ENCODE results near the gene CUL4A.

CUL4A gene

DNA sequence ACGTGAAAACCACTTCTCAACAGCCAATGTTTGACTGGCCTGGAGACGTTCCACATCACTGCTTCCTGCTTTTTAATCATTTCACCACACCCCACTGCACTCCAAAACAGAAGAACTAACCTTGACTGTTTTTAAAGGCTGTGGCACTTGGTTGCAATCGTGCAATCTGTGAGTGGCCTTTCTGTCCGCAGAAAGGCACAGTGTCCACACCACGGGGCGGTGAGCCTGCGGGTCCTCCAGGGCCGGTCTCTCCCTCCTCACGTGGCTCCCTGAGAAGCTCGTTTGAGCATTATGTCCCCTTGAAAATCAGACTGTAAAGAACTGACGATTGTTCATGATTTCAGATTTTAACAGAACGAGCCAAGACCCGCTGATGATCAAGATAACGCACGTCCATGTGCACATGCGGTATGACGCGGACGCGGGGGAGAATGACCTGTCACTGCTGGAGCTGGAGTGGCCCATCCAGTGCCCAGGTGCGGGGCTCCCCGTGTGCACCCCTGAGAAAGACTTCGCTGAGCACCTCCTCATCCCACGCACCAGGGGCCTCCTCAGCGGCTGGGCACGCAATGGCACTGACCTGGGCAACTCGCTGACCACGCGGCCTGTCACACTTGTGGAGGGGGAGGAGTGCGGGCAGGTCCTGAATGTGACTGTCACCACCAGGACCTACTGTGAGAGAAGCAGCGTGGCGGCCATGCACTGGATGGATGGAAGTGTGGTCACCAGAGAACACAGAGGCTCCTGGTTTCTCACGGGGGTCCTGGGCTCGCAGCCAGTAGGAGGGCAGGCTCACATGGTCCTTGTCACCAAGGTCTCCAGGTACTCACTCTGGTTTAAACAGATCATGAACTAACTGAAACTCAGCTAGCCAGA lies 37.9 kb upstream of the CUL4A start:
- no peak for ATAC-seq
- TF ChIP-seq GLIS3 (CRISPR knock-in tag; IDR thresholded peaks at IDR 0.05), result no peak
- TF ChIP-seq CSDC2 (CRISPR knock-in tag; IDR thresholded peaks at IDR 0.05), result no peak
- no peak for TF ChIP-seq BACH2 (CRISPR knock-in tag; IDR thresholded peaks at IDR 0.05; ENCODE audit: borderline replicate concordance)
- no peak for TF ChIP-seq ISL1 (CRISPR knock-in tag; IDR thresholded peaks at IDR 0.05)
- TF ChIP-seq ZNF565 (CRISPR knock-in tag; conservative IDR thresholded peaks at IDR 0.05; ENCODE audit: low read depth), result no peak
- TF ChIP-seq RARB (CRISPR knock-in tag; IDR thresholded peaks at IDR 0.05), result no peak
- TF ChIP-seq, protein P1, sequence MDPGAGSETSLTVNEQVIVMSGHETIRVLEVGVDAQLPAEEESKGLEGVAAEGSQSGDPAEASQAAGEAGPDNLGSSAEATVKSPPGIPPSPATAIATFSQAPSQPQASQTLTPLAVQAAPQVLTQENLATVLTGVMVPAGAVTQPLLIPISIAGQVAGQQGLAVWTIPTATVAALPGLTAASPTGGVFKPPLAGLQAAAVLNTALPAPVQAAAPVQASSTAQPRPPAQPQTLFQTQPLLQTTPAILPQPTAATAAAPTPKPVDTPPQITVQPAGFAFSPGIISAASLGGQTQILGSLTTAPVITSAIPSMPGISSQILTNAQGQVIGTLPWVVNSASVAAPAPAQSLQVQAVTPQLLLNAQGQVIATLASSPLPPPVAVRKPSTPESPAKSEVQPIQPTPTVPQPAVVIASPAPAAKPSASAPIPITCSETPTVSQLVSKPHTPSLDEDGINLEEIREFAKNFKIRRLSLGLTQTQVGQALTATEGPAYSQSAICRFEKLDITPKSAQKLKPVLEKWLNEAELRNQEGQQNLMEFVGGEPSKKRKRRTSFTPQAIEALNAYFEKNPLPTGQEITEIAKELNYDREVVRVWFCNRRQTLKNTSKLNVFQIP (CRISPR knock-in tag; IDR thresholded peaks at IDR 0.05; ENCODE audit: borderline replicate concordance, low read depth), result no peak
- TF ChIP-seq, protein P2, sequence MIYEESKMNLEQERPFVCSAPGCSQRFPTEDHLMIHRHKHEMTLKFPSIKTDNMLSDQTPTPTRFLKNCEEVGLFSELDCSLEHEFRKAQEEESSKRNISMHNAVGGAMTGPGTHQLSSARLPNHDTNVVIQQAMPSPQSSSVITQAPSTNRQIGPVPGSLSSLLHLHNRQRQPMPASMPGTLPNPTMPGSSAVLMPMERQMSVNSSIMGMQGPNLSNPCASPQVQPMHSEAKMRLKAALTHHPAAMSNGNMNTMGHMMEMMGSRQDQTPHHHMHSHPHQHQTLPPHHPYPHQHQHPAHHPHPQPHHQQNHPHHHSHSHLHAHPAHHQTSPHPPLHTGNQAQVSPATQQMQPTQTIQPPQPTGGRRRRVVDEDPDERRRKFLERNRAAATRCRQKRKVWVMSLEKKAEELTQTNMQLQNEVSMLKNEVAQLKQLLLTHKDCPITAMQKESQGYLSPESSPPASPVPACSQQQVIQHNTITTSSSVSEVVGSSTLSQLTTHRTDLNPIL (CRISPR knock-in tag; IDR thresholded peaks at IDR 0.05; ENCODE audit: low read depth), result no peak
- no peak for TF ChIP-seq PPARA (CRISPR knock-in tag; IDR thresholded peaks at IDR 0.05; ENCODE audit: borderline replicate concordance)
- TF ChIP-seq ZNF70 (CRISPR knock-in tag; IDR thresholded peaks at IDR 0.05), result no peak
- no peak for TF ChIP-seq TOX (CRISPR knock-in tag; IDR thresholded peaks at IDR 0.05; ENCODE audit: borderline replicate concordance)
- no peak for TF ChIP-seq OSR1 (CRISPR knock-in tag; IDR thresholded peaks at IDR 0.05)

DNA sequence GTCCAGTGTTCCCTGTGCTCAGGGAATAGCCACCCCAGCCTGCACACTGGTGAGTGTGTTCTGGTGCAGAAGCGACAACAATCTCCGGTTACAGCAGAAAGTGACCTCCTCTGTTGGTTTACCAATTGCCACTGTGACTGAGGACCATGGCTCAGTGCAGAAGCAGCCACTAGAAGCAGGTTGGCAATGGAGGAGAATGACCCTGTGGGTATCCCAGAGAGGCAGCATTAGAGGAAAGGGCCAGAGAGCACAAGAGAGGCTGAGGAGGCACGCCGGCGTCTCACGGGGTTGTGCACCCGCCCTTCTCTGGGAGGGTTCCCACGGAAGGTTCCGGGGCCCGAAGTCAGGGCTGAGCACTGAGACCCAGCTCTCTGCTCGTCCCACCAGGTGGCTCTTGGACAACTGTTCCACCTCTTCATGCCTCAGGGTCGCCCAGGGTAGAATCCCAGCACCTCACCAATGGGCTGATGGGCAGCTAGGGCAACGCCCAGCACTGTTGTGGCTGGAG lies 36.9 kb upstream of the CUL4A start:
- ATAC-seq, result no peak
- TF ChIP-seq, protein P3, sequence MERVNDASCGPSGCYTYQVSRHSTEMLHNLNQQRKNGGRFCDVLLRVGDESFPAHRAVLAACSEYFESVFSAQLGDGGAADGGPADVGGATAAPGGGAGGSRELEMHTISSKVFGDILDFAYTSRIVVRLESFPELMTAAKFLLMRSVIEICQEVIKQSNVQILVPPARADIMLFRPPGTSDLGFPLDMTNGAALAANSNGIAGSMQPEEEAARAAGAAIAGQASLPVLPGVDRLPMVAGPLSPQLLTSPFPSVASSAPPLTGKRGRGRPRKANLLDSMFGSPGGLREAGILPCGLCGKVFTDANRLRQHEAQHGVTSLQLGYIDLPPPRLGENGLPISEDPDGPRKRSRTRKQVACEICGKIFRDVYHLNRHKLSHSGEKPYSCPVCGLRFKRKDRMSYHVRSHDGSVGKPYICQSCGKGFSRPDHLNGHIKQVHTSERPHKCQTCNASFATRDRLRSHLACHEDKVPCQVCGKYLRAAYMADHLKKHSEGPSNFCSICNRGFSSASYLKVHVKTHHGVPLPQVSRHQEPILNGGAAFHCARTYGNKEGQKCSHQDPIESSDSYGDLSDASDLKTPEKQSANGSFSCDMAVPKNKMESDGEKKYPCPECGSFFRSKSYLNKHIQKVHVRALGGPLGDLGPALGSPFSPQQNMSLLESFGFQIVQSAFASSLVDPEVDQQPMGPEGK (CRISPR knock-in tag; IDR thresholded peaks at IDR 0.05; ENCODE audit: borderline replicate concordance), result no peak
- TF ChIP-seq TOX (CRISPR knock-in tag; IDR thresholded peaks at IDR 0.05; ENCODE audit: borderline replicate concordance), result no peak

DNA sequence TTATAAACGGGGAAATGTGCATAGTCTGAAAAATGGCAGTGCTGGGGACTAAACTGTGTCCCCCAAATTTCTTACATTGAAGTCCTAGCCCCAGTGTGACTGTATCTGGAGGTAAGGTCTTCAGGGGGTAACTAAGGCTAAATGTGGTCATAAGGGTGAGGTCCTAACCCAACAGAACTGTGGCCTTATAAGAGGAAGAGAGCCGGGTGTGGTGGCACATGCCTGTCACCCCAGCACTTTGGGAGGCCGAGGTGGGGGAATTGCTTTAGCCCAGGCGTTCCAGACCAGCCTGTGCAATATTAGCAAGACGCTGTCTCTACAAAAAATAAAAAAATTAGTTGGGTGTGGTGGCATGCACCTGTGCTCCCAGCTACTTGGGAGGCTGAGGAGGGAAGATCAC lies 33.1 kb upstream of the CUL4A start:
- TF ChIP-seq, protein P4, sequence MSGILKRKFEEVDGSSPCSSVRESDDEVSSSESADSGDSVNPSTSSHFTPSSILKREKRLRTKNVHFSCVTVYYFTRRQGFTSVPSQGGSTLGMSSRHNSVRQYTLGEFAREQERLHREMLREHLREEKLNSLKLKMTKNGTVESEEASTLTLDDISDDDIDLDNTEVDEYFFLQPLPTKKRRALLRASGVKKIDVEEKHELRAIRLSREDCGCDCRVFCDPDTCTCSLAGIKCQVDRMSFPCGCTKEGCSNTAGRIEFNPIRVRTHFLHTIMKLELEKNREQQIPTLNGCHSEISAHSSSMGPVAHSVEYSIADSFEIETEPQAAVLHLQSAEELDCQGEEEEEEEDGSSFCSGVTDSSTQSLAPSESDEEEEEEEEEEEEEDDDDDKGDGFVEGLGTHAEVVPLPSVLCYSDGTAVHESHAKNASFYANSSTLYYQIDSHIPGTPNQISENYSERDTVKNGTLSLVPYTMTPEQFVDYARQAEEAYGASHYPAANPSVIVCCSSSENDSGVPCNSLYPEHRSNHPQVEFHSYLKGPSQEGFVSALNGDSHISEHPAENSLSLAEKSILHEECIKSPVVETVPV (CRISPR knock-in tag; IDR thresholded peaks at IDR 0.05), result no peak
- TF ChIP-seq, protein P2 (CRISPR knock-in tag; IDR thresholded peaks at IDR 0.05; ENCODE audit: low read depth), result no peak
- TF ChIP-seq ZNF70 (CRISPR knock-in tag; IDR thresholded peaks at IDR 0.05), result no peak
- TF ChIP-seq, protein P3 (CRISPR knock-in tag; IDR thresholded peaks at IDR 0.05; ENCODE audit: borderline replicate concordance), result no peak
- TF ChIP-seq OSR1 (CRISPR knock-in tag; IDR thresholded peaks at IDR 0.05), result no peak
- TF ChIP-seq TOX (CRISPR knock-in tag; IDR thresholded peaks at IDR 0.05; ENCODE audit: borderline replicate concordance), result no peak
- TF ChIP-seq CSDC2 (CRISPR knock-in tag; IDR thresholded peaks at IDR 0.05), result no peak
- no peak for TF ChIP-seq ZNF8 (CRISPR knock-in tag; IDR thresholded peaks at IDR 0.05)
- ATAC-seq, result no peak

DNA sequence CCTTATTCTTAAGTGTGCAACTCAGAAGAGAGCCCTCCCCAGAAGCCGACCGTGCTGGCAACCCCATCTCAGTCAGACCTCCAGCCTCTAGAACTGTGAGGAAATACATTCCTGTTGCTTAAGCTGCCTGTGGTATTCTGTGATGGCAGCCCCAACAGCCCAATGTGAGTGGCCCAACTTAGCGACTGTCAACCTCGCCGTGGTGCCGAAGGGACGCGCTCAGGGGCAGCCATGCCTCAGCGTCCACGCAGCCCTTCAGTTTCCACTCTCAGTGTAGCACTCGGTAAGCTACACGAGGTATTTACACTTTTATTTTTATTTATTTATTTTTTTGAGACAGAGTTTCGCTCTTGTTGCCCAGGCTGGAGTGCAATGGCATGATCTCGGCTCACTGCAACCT lies 32.6 kb upstream of the CUL4A start:
- ATAC-seq, result no peak
- TF ChIP-seq ZFP3 (CRISPR knock-in tag; IDR thresholded peaks at IDR 0.05) (no peak), ZC3H10 (CRISPR knock-in tag; IDR thresholded peaks at IDR 0.05) (no peak), GLIS3 (CRISPR knock-in tag; IDR thresholded peaks at IDR 0.05) (no peak), CSDC2 (CRISPR knock-in tag; IDR thresholded peaks at IDR 0.05) (no peak), PPARA (CRISPR knock-in tag; IDR thresholded peaks at IDR 0.05; ENCODE audit: borderline replicate concordance) (no peak), ZFP30 (CRISPR knock-in tag; IDR thresholded peaks at IDR 0.05) (no peak), ISL1 (CRISPR knock-in tag; IDR thresholded peaks at IDR 0.05) (no peak)
- TF ChIP-seq, protein P1 (CRISPR knock-in tag; IDR thresholded peaks at IDR 0.05; ENCODE audit: borderline replicate concordance, low read depth), result no peak
- TF ChIP-seq, protein P3 (CRISPR knock-in tag; IDR thresholded peaks at IDR 0.05; ENCODE audit: borderline replicate concordance), result no peak

Measured in SK-N-SH treated with all-trans-retinoic acid at 6 μM for 48 hours (cell line).